COLO668 (cell line): ENCODE measurements around the gene ZC3H14.

Experiments used
- DNase-seq: peaks from one replicate; lab custom pipeline; 2025; ENCODE audit not compliant: unreplicated experiment; lab: John Stamatoyannopoulos, UW

The ZC3H14 gene

GRCh38 chr14:88551094-88551870, 11.6 kb upstream of the ZC3H14 start:
- peak; percentile 60 for DNase-seq

- no peak for DNase-seq
These were observed 10.8 kb upstream of the ZC3H14 start for GRCh38 chr14:88551980-88552431.

GRCh38 chr14:88552876-88553275, 10.0 kb upstream of the ZC3H14 start:
- no peak for DNase-seq

- DNase-seq = no peak
These were observed 8.9 kb upstream of the ZC3H14 start for GRCh38 chr14:88553886-88554456.

GRCh38 chr14:88554457-88555286, 8.2 kb upstream of the ZC3H14 start, which contains the start of gene PTPN21:
Gene PTPN21, minus strand, starts transcription at chr14:88555007. Its CDS starts 4,590 bp downstream, at chr14:88550417.
- DNase-seq = peak; percentile 79

- DNase-seq = no peak
These were observed 6.3 kb upstream of the ZC3H14 start for GRCh38 chr14:88556581-88556980.

- no peak for DNase-seq
These were observed 3.0 kb upstream of the ZC3H14 start for GRCh38 chr14:88559852-88560251.

- no peak for DNase-seq
These were observed 356 bp upstream of the ZC3H14 start for GRCh38 chr14:88562532-88562830.

GRCh38 chr14:88563845-88564244, 1.0 kb downstream of the ZC3H14 start:
- peak; percentile 32 for DNase-seq

- DNase-seq = no peak
These were observed 2.6 kb downstream of the ZC3H14 start for GRCh38 chr14:88565427-88565826.

- DNase-seq = no peak
These were observed 5.4 kb downstream of the ZC3H14 start for GRCh38 chr14:88568196-88568595.

- no peak for DNase-seq
These were observed 9.3 kb downstream of the ZC3H14 start for GRCh38 chr14:88572117-88572516.

GRCh38 chr14:88576222-88576621, 13.4 kb downstream of the ZC3H14 start:
- no peak for DNase-seq

- no peak for DNase-seq
These were observed 21.6 kb downstream of the ZC3H14 start for GRCh38 chr14:88584451-88584850.

- no peak for DNase-seq
These were observed 25.2 kb downstream of the ZC3H14 start for GRCh38 chr14:88588081-88588480.

- no peak for DNase-seq
These were observed 27.3 kb downstream of the ZC3H14 start for GRCh38 chr14:88590173-88590572.

GRCh38 chr14:88592031-88592430, 29.2 kb downstream of the ZC3H14 start:
- no peak for DNase-seq

- DNase-seq = no peak
These were observed 34.2 kb downstream of the ZC3H14 start for GRCh38 chr14:88597038-88597437.

- no peak for DNase-seq
These were observed 34.8 kb downstream of the ZC3H14 start for GRCh38 chr14:88597601-88598000.

GRCh38 chr14:88598097-88598675, 35.3 kb downstream of the ZC3H14 start:
- no peak for DNase-seq

- DNase-seq = no peak
These were observed 36.5 kb downstream of the ZC3H14 start for GRCh38 chr14:88599326-88599725.
